ENCODE data around the gene EGFL7.
"Not testable (repeated sequence)": the region's sequence is repeated elsewhere in the genome, so short reads cannot be mapped to it uniquely, and the experiment has no call there.

The EGFL7 gene

GRCh38 chr9:136700959-136701667, 38.4 kb downstream of the EGFL7 start:
- Histone ChIP-seq H3K27ac (ENCODE audit: insufficient read depth, low read depth, low read length, poor library complexity, severe bottlenecking) (no peak overlapping the region), H3K27me3 (ENCODE audit: control insufficient read depth, insufficient read depth, low read length, poor library complexity, severe bottlenecking) (peaks cover 11% of the 10 kb centered on the region), H3K36me3 (ENCODE audit: control insufficient read depth, insufficient read depth, low read length) (no peaks in the 10 kb centered on the region), H3K4me3 (ENCODE audit: insufficient read depth, low read depth, low read length) (no peak overlapping the region), H3K4me1 (ENCODE audit: control insufficient read depth, insufficient read depth, low read length) (peaks cover 3% of the 10 kb centered on the region), H3K9me3 (ENCODE audit: control insufficient read depth, low read length) (no peaks in the 10 kb centered on the region)
- WGBS, 2 experiments: 65 to 66% methylated on average over 38 of the region's 38 CpGs

GRCh38 chr9:136701668-136702053, 38.9 kb downstream of the EGFL7 start:
- Histone ChIP-seq H3K36me3 (ENCODE audit: control insufficient read depth, insufficient read depth, low read length) (no peaks in the 10 kb centered on the region), H3K4me1 (ENCODE audit: control insufficient read depth, insufficient read depth, low read length) (peaks cover 3% of the 10 kb centered on the region), H3K27me3 (ENCODE audit: control insufficient read depth, insufficient read depth, low read length, poor library complexity, severe bottlenecking) (peaks cover 11% of the 10 kb centered on the region), H3K4me3 (ENCODE audit: insufficient read depth, low read depth, low read length) (no peak overlapping the region), H3K9me3 (ENCODE audit: control insufficient read depth, low read length) (no peaks in the 10 kb centered on the region), H3K27ac (ENCODE audit: insufficient read depth, low read depth, low read length, poor library complexity, severe bottlenecking) (no peak overlapping the region)
- WGBS, 2 experiments: 63 to 70% methylated on average over 9 to 10 of the region's 10 CpGs

DNA sequence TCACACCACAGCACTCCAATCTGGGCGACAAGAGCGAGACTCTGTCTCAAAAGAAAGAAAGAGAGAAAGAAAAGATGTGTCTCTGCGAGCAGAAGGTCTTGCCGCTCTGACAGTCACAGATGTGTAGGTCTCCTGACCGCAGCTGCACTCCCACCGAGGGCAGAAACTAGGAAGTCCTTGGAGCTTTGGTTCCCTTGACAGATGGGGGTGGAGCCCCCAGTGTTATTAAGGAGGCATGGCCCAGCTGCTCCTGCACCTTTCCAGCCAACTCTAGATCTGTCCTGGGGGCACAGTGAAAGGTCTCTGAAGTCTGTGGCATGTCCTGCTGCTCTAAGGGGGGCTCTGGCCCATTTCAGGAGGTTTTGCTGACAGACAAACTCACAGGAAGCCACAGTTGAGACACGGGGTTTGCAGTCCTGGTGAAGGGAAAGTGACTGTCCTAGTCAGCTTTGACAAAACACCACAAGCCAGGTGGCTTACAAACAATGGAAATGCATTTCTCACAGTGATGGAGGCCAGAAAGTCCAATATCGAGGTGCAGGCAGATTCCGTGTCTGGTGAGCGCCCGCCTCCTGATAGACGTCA, 40.7 kb downstream of the EGFL7 start:
- peaks cover 11% of the 10 kb centered on the region for H3K27me3 ChIP-seq (ENCODE audit: control insufficient read depth, insufficient read depth, low read length, poor library complexity, severe bottlenecking)
- no peak overlapping the region for H3K4me3 ChIP-seq (ENCODE audit: insufficient read depth, low read depth, low read length)
- H3K27ac ChIP-seq (ENCODE audit: insufficient read depth, low read depth, low read length, poor library complexity, severe bottlenecking): no peak overlapping the region
- H3K9me3 ChIP-seq (ENCODE audit: control insufficient read depth, low read length): no peaks in the 10 kb centered on the region
- no peaks in the 10 kb centered on the region for H3K4me1 ChIP-seq (ENCODE audit: control insufficient read depth, insufficient read depth, low read length)
- no peaks in the 10 kb centered on the region for H3K36me3 ChIP-seq (ENCODE audit: control insufficient read depth, insufficient read depth, low read length)
- 85 to 86% methylated on average over 12 of the region's 12 CpGs for WGBS, 2 experiments

DNA sequence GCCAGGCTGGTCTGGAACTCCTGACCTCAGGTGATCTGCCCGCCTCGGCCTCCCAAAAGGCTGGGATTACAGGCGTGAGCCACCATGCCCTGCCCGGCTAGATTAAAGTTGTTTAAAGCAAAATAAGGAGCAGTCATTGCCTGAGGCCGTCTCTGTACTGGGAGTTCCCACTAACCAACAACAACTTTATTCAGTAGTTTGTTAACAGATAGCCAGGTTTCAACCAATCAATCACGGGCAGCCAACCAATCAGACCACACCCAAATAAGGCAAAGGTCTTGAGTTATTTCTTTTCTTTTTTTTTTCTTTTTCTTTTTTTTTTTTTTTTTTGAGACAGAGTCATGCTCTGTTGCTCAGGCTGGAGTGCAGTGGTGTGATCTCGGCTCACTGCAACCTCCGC, 42.0 kb downstream of the EGFL7 start:
- H3K9me3 ChIP-seq (ENCODE audit: control insufficient read depth, low read length); H3K4me3 ChIP-seq (ENCODE audit: insufficient read depth, low read depth, low read length); H3K36me3 ChIP-seq (ENCODE audit: control insufficient read depth, insufficient read depth, low read length); H3K4me1 ChIP-seq (ENCODE audit: control insufficient read depth, insufficient read depth, low read length); H3K27ac ChIP-seq (ENCODE audit: insufficient read depth, low read depth, low read length, poor library complexity, severe bottlenecking): not testable (repeated sequence)
- WGBS, 2 experiments: 91 to 98% methylated on average over 8 of the region's 8 CpGs
- peaks cover 11% of the 10 kb centered on the region for H3K27me3 ChIP-seq (ENCODE audit: control insufficient read depth, insufficient read depth, low read length, poor library complexity, severe bottlenecking)

DNA sequence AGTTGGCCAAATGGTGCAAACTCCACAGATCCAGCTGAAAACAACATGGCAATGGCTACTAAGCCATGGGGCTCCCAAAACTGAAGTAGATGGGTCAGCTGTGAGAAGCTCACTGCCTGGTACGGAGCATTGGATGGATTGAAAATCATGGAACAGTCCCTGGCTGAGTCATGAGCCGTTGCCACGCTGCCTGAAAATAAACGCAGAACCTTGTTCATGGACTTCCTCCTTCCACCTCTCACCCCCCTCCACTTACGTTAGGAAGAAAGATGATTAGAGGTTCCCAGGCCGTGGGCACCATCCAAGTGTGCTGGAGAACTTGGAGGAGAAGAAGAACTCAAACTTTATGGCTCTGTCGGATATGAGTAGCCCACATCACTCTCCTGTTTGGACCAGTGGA, 42.8 kb downstream of the EGFL7 start:
- Histone ChIP-seq H3K27ac (ENCODE audit: insufficient read depth, low read depth, low read length, poor library complexity, severe bottlenecking) (no peak overlapping the region), H3K36me3 (ENCODE audit: control insufficient read depth, insufficient read depth, low read length) (no peaks in the 10 kb centered on the region), H3K4me1 (ENCODE audit: control insufficient read depth, insufficient read depth, low read length) (no peaks in the 10 kb centered on the region), H3K4me3 (ENCODE audit: insufficient read depth, low read depth, low read length) (no peak overlapping the region), H3K9me3 (ENCODE audit: control insufficient read depth, low read length) (no peaks in the 10 kb centered on the region), H3K27me3 (ENCODE audit: control insufficient read depth, insufficient read depth, low read length, poor library complexity, severe bottlenecking) (peaks cover 14% of the 10 kb centered on the region)
- WGBS, 2 experiments: 90 to 96% methylated on average over 7 of the region's 7 CpGs

- Histone ChIP-seq H3K4me3 (ENCODE audit: insufficient read depth, low read depth, low read length) (no peak overlapping the region), H3K9me3 (ENCODE audit: control insufficient read depth, low read length) (no peaks in the 10 kb centered on the region), H3K36me3 (ENCODE audit: control insufficient read depth, insufficient read depth, low read length) (no peaks in the 10 kb centered on the region), H3K27me3 (ENCODE audit: control insufficient read depth, insufficient read depth, low read length, poor library complexity, severe bottlenecking) (peaks cover 18% of the 10 kb centered on the region), H3K4me1 (ENCODE audit: control insufficient read depth, insufficient read depth, low read length) (no peaks in the 10 kb centered on the region), H3K27ac (ENCODE audit: insufficient read depth, low read depth, low read length, poor library complexity, severe bottlenecking) (no peak overlapping the region)
- whole genome bisulfite sequencing, 2 experiments: 94 to 97% methylated on average over 7 of the region's 7 CpGs
These were observed 44.3 kb downstream of the EGFL7 start for GRCh38 chr9:136707011-136707410.

DNA sequence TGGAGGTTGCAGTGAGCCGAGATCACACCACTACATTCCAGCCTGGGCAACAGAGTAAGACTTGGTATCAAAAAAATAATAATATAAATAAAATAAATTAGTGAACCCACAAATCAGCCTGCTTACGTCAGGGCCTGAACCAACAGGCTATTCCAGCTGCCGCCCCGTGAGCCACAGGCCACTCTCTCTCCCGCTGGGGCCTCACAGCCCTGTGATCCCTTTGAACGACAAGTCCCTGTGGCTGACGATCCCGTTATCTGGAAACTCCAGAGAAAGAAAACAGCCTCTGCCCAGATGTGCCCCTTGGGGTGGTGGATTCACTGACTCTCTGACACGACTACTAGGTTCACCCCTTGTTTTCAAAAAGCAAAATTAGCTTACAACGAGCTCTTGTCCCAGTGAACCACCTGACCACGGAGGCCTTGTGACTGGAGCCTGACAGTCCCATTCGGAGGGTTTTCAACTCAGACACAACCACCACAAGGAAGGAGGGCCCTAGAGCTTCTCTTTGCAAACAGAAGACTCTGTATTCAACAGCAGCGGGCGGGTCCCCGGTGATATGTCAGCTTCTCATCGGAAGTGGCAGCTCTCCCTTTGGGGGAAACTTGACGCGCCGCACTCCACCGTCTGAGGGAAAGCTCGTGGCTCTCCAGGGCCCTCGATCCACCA, 45.3 kb downstream of the EGFL7 start:
- Histone ChIP-seq H3K27me3 (ENCODE audit: control insufficient read depth, insufficient read depth, low read length, poor library complexity, severe bottlenecking) (peaks cover 19% of the 10 kb centered on the region), H3K27ac (ENCODE audit: insufficient read depth, low read depth, low read length, poor library complexity, severe bottlenecking) (no peak overlapping the region), H3K9me3 (ENCODE audit: control insufficient read depth, low read length) (no peaks in the 10 kb centered on the region), H3K4me3 (ENCODE audit: insufficient read depth, low read depth, low read length) (no peak overlapping the region), H3K36me3 (ENCODE audit: control insufficient read depth, insufficient read depth, low read length) (no peaks in the 10 kb centered on the region), H3K4me1 (ENCODE audit: control insufficient read depth, insufficient read depth, low read length) (no peaks in the 10 kb centered on the region)
- 82 to 85% methylated on average over 21 to 22 of the region's 22 CpGs for WGBS, 2 experiments

GRCh38 chr9:136709454-136710109, 46.9 kb downstream of the EGFL7 start:
- Histone ChIP-seq H3K4me3 (ENCODE audit: insufficient read depth, low read depth, low read length) (no peak overlapping the region), H3K9me3 (ENCODE audit: control insufficient read depth, low read length) (no peaks in the 10 kb centered on the region), H3K27me3 (ENCODE audit: control insufficient read depth, insufficient read depth, low read length, poor library complexity, severe bottlenecking) (peaks cover 19% of the 10 kb centered on the region), H3K36me3 (ENCODE audit: control insufficient read depth, insufficient read depth, low read length) (no peaks in the 10 kb centered on the region), H3K27ac (ENCODE audit: insufficient read depth, low read depth, low read length, poor library complexity, severe bottlenecking) (no peak overlapping the region), H3K4me1 (ENCODE audit: control insufficient read depth, insufficient read depth, low read length) (peaks cover 12% of the 10 kb centered on the region)
- WGBS, 2 experiments: 90 to 93% methylated on average over 24 of the region's 24 CpGs

- no peaks in the 10 kb centered on the region for H3K9me3 ChIP-seq (ENCODE audit: control insufficient read depth, low read length)
- no peak overlapping the region for H3K4me3 ChIP-seq (ENCODE audit: insufficient read depth, low read depth, low read length)
- WGBS, 2 experiments: 92 to 94% methylated on average over 7 of the region's 7 CpGs
- H3K27ac ChIP-seq (ENCODE audit: insufficient read depth, low read depth, low read length, poor library complexity, severe bottlenecking): no peak overlapping the region
- peaks cover 19% of the 10 kb centered on the region for H3K4me1 ChIP-seq (ENCODE audit: control insufficient read depth, insufficient read depth, low read length)
- H3K27me3 ChIP-seq (ENCODE audit: control insufficient read depth, insufficient read depth, low read length, poor library complexity, severe bottlenecking): peaks cover 19% of the 10 kb centered on the region
- H3K36me3 ChIP-seq (ENCODE audit: control insufficient read depth, insufficient read depth, low read length): no peaks in the 10 kb centered on the region
These were observed 47.8 kb downstream of the EGFL7 start for GRCh38 chr9:136710543-136710942.

GRCh38 chr9:136711219-136711648, 48.5 kb downstream of the EGFL7 start:
- 91 to 96% methylated on average over 4 of the region's 4 CpGs for WGBS, 2 experiments
- not testable (repeated sequence) for H3K4me3 ChIP-seq (ENCODE audit: insufficient read depth, low read depth, low read length)

More at GRCh38 chr9:136711219-136711648, 48.5 kb downstream of the EGFL7 start:
- Histone ChIP-seq H3K27me3 (ENCODE audit: control insufficient read depth, insufficient read depth, low read length, poor library complexity, severe bottlenecking) (peaks cover 19% of the 10 kb centered on the region), H3K4me1 (ENCODE audit: control insufficient read depth, insufficient read depth, low read length) (peaks cover 19% of the 10 kb centered on the region)
- not testable (repeated sequence) for H3K36me3 ChIP-seq (ENCODE audit: control insufficient read depth, insufficient read depth, low read length); H3K9me3 ChIP-seq (ENCODE audit: control insufficient read depth, low read length); H3K27ac ChIP-seq (ENCODE audit: insufficient read depth, low read depth, low read length, poor library complexity, severe bottlenecking)
